Amygdala (tissue), 56 donors: ENCODE measurements around the gene ETS1.

ENCODE experiments used
- DNase-seq, 56 donors: peaks; one replicate each; lab custom pipeline; 2025; lab: John Stamatoyannopoulos, UW

ETS1 gene

DNA sequence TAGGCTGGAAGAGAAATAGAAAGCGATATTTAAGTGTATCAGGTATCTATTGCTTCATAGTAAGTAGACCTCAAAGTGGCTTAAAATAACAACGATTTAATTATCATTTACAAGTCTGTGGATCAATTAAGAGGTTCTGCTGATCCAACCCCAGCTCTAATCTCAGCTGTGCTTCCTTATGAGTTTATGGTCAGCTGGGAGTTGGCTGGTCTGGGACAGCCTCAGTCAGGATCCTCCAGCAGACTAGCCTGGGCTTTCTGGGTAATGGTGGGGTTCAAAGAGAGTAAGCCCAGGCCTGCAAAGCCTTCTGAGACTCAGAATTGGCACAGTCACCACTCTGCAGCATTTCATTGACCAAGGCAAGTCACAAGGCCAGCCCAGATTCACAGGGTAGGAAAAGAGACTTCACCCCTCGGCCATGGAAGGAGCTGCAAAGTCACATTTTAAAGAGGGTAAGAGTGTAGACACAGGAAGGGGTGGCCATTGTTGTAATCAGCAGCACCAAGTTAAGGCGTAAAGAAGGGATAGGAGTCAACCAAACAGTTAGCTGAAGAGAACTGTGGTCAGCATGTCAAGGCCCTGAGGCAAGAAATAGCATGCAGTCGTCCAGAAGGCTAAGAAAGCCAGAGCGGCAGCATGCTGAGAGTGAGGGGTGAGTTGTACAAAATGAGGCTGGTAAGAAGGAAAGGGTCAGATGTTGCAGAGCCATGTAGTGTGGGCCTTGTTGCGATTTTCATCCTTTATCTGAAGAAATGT is 168.2 kb downstream of the ETS1 start:
- DNase-seq: no peak

DNA sequence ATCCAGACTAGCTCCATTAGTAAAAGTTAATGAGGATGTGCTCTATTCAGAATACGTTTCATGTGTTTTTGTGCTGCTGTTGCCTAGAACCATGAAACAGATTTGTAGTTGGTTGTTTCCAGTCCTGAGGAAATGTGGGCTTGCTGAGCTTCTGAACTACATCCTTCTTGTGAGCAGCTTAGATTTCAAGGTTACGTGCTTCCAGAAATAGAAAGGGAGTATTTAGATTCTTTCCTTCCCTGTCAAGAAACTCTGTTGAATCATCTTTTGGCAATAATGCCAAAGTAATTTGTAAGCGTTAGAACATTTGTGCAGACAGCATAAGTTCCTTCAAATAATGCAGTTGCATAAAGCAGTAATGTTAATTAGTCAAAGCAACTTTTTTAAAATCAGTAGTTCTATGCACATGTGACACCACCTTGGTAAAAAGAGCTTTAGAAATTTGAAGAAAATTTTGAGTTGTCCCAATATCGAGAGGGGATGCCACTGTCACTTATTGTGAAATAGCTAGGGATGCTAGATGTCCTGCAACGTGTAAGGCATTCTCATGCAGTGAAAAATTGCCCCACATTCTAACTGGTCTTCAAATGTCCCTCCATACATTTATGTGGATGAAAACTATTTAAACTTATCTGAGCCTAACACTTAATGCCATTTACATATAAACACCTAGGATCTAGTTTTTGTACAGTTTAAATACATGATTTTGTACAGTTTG is 169.6 kb downstream of the ETS1 start:
- DNase-seq: no peak

GRCh38 chr11:128416976-128417375 is 170.4 kb downstream of the ETS1 start:
- no peak for DNase-seq

DNA sequence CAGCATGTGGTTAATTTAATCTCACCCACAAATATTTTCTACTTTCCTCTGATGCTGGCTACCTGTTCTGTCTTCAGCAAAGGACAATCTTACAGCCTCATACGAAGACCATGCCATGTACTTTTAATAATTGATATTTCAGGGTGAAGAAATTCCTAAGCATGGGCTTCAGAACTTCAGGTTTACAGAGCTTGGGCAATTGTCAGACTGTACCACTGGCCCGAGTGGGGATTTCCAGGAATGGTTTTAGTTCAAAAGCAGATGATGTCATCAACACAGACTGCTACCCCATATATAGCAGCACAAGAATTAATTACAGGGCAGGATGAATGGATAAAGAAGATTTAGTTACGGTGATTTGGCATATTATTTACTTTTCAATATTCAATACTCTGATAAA is 171.8 kb downstream of the ETS1 start:
- DNase-seq: no peak

DNA sequence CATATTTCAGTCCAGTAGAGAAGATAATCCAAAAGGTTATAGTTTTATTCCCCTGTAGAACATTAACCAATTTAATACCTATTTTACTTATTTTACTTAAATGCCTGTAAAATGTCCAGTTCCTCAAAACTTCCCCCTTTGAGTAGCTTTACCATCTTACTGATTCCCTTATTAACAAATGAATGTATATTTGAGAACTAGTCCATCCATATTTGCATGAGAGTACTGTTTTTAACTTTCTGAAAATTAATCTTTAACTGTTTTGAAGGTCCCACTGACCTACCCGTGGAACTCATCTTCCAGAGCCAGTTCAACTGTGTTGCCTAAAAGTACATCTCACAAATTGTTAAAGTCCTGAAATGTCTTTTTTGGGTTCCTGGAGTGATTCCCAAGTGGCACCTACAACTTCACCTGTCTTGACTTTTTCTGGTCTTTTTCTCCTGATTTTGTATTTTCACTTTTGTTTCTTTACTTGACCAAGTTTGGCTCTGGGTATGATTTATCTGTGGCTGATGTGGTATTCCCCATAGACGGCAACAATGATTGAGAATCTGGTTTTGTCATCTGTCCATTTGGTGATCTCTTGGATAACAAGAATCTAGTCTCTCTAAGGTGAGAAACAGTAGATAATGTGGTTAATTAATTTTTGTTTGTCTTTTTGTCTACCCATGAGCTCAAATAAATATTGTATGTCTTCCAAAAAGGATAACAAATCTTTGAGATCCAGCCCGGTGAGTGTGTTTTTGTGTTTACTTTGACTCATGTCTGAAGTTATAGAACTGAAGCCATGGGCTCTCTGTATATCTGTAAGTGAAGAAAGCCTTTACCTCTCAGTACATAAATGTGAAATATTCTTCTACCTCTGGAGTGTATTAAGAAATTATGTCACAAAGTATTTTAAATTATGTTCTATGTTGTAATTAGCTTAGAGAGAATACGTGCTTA is 174.2 kb downstream of the ETS1 start:
- DNase-seq: no peak

DNA sequence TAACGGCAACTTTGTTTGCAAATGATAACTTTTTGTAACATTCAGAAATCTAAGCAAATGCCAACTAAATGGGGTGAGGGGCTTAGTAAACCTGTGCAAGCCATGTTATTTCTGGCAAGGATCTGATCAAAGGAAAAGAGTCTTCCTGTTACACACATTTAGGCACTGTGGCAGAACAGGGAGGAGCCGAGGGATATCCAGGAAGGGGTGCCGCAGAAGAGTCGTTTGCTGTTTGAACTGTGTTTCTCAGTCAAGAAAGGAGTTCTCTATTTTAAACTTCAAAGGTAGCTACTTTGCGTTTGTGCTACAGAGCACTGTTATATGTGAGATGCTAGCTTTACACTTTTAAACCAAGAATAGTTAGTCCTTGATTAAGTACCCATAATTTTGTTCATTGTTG is 175.5 kb downstream of the ETS1 start:
- no peak for DNase-seq

DNA sequence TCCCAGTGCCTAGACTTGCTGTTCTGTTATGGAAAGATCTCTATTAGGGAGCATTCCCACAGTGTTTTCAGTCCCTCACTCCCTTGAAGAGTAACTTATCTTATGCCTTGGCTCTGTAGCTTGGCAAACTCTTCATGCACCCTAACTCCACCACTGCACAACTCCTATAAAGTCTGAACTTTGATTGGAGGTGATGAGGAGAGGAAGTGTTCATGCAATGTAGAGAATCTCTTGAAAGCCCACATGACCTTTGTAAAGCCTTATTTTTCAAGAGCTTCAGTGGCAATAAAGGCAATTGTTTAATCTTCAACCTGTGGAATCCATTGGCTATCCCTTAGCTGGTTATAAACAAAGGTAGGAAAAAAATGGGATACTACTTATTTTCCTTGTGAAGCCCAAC is 176.2 kb downstream of the ETS1 start:
- DNase-seq: no peak

DNA sequence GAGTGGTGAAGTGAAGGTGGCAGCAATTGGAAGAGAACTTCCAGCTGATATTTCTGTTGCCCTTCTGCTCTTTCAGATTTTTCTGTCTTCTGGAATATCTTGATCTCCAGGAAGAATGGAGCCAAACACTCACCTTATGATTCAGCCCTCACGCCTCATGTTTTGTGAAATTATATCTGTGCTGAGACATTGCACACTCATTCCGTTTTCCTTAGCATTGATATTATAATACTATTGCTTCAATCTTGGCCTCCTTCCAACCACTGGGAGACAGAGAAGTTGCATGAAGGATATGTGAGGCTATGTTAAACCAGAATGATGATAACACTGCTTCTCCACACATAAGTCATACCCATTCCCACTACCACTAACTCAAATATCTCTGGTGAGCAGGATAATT is 177.9 kb downstream of the ETS1 start:
- no peak for DNase-seq
